Astrocyte of the cerebellum (primary cell): Measurements from ENCODE around the gene CHRNG.
A peak's percentile ranks its signal among the peaks of the same experiment; 100 is the strongest.

Source experiments
- DNase-seq: peaks from one replicate; pipeline ENCODE4 v3.0.0-alpha.2; 2011; ENCODE audit warnings: low read depth
- H3K4me3 ChIP-seq: 2 replicates; pipeline ENCODE4 v1.5.1; 2011; ENCODE audit warnings: mild to moderate bottlenecking, low read depth, low read length, moderate library complexity
- CTCF ChIP-seq: IDR thresholded peaks from 2 replicates; pipeline ENCODE4 v1.5.1; 2012; ENCODE audit warnings: low read length, low read depth, moderate library complexity, mild to moderate bottlenecking; ENCODE audit errors: missing control alignments
- in situ Hi-C: cut with HindIII; loops from 2 replicates; pipeline ENCODE4 v1.10.0; 2017; ENCODE audit warnings: low sequenced_read_pairs

Gene CHRNG

DNA sequence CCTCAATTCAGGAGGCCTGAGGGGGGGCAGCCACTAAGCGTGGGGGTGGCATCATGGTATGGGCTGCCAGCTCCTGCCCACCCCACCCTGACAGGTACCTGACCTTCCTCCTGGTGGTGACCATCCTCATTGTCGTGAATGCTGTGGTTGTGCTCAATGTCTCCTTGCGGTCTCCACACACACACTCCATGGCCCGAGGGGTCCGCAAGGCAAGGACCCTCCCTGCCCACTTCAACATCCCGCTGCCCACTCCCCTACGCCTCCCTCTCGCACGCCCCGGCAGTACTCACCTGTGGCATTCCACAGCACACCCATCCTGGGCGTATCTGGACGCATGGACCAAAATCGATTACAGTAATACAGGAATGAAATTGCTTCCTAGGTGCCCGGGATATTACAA, 4.0 kb downstream of the CHRNG start:
- TF ChIP-seq CTCF: no peak
- no peak for DNase-seq
- H3K4me3 ChIP-seq: no peak overlapping the region
- in situ Hi-C loops: no loop called here

DNA sequence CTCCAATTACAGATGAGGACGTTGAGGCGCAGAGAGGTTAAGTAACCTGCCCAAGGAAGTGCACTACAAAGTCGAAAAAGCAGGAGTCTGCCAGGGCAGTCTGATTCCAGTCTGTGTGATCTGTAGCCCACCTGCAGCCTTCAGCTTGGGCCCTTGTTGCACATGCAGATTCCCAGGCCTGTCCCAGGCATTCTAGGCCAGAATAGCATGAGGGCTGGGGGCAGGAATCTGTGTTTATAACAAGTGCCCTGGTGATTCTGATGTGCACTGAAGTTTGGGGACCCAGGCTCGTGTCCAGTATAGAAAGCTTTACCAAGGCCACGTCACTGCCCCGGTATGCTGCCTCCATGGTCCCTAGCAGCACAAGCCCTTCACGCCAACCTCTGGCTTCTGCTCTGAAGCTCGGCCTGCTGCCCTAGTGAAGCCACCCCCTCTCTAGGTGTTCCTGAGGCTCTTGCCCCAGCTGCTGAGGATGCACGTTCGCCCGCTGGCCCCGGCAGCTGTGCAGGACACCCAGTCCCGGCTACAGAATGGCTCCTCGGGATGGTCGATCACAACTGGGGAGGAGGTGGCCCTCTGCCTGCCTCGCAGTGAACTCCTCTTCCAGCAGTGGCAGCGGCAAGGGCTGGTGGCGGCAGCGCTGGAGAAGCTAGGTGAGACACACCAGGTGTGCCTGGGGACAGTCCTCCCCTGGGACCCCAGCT, 4.6 kb downstream of the CHRNG start:
- no peak for DNase-seq
- TF ChIP-seq CTCF: no peak
- no peak overlapping the region for H3K4me3 ChIP-seq
- in situ Hi-C loops: no loop called here

DNA sequence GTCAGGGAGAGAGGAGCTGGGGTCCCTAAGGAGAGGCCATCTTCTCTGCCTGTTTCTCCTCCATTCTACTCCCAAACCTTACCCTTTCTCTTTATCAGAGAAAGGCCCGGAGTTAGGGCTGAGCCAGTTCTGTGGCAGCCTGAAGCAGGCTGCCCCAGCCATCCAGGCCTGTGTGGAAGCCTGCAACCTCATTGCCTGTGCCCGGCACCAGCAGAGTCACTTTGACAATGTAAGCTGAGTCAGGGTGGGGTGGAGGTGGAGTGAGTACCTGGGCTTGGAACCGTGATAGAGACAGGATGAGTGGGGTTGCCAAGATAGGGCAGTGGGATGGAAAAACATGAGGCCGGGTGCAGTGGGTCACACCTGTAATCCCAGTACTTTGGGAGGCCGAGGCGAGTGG, 5.2 kb downstream of the CHRNG start:
- DNase-seq: no peak
- H3K4me3 ChIP-seq: no peak overlapping the region
- no peak for TF ChIP-seq CTCF
- in situ Hi-C loops: no loop called here

DNA sequence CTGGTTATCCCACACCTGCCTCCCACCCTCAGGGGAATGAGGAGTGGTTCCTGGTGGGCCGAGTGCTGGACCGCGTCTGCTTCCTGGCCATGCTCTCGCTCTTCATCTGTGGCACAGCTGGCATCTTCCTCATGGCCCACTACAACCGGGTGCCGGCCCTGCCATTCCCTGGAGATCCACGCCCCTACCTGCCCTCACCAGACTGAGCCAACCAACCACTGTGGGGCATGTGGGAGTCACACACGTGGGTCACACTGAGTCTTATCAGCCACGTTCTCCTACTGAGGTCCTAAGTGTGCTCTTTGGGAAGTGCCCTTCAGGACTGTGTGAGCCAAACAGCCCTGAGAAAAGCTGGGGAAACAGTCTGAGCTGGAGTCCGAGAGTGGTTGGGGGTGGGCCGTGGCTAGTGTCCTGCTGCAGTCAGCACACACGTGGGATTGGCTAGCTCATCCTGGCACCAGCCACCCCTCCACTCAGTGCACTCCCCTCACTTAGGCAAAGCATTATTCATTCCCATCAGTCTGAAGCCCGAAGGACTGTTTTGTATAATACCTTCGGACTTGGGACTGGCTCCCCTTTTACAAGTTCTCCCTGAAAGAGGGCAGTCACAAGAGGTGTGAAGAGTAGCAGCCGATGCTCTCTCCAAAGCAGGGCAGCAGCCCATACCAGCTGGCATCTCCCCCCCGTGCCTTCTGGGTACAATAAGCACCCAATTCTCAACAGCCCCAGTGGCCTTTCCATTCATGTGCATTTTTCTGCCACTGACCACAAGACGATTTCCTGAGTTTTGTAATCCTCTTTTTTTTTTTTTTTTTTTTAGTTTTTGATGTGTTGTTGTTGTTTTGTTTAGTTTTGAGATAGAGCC, 6.3 kb downstream of the CHRNG start:
- in situ Hi-C loops: no loop called here
- no peak for DNase-seq
- H3K4me3 ChIP-seq: no peak overlapping the region
- TF ChIP-seq CTCF: no peak

- in situ Hi-C loops: no loop called here
- H3K4me3 ChIP-seq: no peak overlapping the region
- no peak for DNase-seq
- TF ChIP-seq CTCF: no peak
Measured at GRCh38 chr2:232547991-232548390, 8.5 kb downstream of the CHRNG start.

DNA sequence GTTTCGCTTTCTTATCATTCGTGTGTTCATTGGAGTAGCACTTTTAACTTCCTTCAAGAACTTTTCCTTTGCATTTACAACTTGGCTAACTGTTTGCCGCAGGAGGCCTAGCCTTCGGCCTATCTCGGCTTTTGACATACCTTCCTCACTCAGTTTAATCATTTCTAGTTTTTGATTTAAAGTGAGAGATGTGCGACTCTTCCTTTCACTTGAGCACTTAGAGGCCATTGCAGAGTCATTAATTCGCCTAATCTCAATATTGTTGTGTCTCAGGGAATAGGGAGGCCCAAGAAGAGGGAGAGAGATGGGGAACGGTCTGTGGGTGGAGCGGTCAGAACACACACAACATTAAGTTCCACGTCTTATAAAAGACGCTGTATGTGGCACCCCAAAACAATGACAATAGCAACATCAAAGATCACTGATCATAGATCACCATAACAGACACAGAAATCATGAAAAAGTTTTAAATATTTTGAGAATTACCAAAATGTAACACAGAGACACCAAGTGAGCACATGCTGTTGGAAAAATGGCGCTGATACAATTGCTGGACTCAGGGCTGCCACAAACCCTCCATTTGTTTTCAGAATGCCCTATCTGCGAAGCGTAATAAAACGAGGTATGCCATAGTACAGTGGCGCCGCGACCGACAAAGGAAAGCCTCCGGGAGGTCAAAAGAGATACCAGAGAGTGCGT, 10.3 kb downstream of the CHRNG start:
- DNase-seq: no peak
- in situ Hi-C loops: no loop called here
- no peak for TF ChIP-seq CTCF
- peak overlapping the region; percentile 69 for H3K4me3 ChIP-seq
